ENCODE data around the gene GPR180.
"Not testable (repeated sequence)": the region's sequence is repeated elsewhere in the genome, so short reads cannot be mapped to it uniquely, and the experiment has no call there.

- not testable (repeated sequence) for TF ChIP-seq EP300, POLR2AphosphoS5, CTCF, POLR2A (IDR thresholded peaks at IDR 0.05)
These were observed 34.4 kb downstream of the GPR180 start for GRCh38 chr13:94636096-94636495.
